H9 (cell line): Measurements from ENCODE around the gene DLG1. TPM values are rescaled to one million over a fixed set of nuclear protein-coding genes. Genes with fewer than 3 reads are reported as not detected.

Experiments
- DNase-seq: peaks from one replicate; pipeline ENCODE4 v3.0.0-alpha.2; 2017
- H2AFZ ChIP-seq: one replicate; pipeline ENCODE4 v1.6.1; 2013; ENCODE audit warnings: mild to moderate bottlenecking, low read length, control low read depth, moderate library complexity
- H2AK5ac ChIP-seq: 2 replicates; pipeline ENCODE4 v1.6.1; 2013; ENCODE audit warnings: low read length, control low read depth, mixed read lengths; ENCODE audit not compliant: insufficient read length
- H2BK120ac ChIP-seq: one replicate; pipeline ENCODE4 v1.6.1; 2013; ENCODE audit warnings: low read depth, mild to moderate bottlenecking, low read length, control low read depth, inconsistent platforms; ENCODE audit not compliant: poor library complexity, severe bottlenecking
- H2BK12ac ChIP-seq: 2 replicates; pipeline ENCODE4 v1.6.1; 2013; ENCODE audit warnings: low read length, control low read depth, mixed read lengths, low read depth; ENCODE audit not compliant: insufficient read length
- H2BK15ac ChIP-seq: 2 replicates; pipeline ENCODE4 v1.6.1; 2013; ENCODE audit warnings: low read depth, low read length, control low read depth
- H2BK20ac ChIP-seq: one replicate; pipeline ENCODE4 v1.6.1; 2013; ENCODE audit warnings: low read depth, mild to moderate bottlenecking, low read length, control low read depth, inconsistent platforms; ENCODE audit not compliant: poor library complexity, severe bottlenecking
- H2BK5ac ChIP-seq: 2 replicates; pipeline ENCODE4 v1.6.1; 2013; ENCODE audit warnings: low read length, control low read depth, mixed read lengths; ENCODE audit not compliant: insufficient read length
- H3K14ac ChIP-seq: 2 replicates; pipeline ENCODE4 v1.6.1; 2013; ENCODE audit warnings: low read length, control low read depth; ENCODE audit not compliant: insufficient read depth
- H3K18ac ChIP-seq: 2 replicates; pipeline ENCODE4 v1.6.1; 2013; ENCODE audit warnings: low read depth, mild to moderate bottlenecking, mixed read lengths, low read length, control low read depth; ENCODE audit not compliant: insufficient read length
- H3K23ac ChIP-seq: 2 replicates; pipeline ENCODE4 v1.6.1; 2013; ENCODE audit warnings: low read length, control low read depth, mixed read lengths, low read depth; ENCODE audit not compliant: insufficient read length
- H3K23me2 ChIP-seq: 2 replicates; pipeline ENCODE4 v1.6.1; 2013; ENCODE audit warnings: low read depth, mild to moderate bottlenecking, mixed read lengths, low read length, control low read depth; ENCODE audit not compliant: insufficient read length, poor library complexity, severe bottlenecking
- H3K27ac ChIP-seq: 2 replicates; pipeline ENCODE4 v1.5.1; 2013; ENCODE audit warnings: low read length, control low read depth, mixed read lengths, low read depth; ENCODE audit not compliant: insufficient read length
- H3K27me3 ChIP-seq: 2 replicates; pipeline ENCODE4 v1.6.1; 2013; ENCODE audit warnings: low read length, control low read depth, inconsistent platforms; ENCODE audit not compliant: insufficient read depth
- H3K4ac ChIP-seq: 2 replicates; pipeline ENCODE4 v1.6.1; 2013; ENCODE audit warnings: low read depth, mild to moderate bottlenecking, control low read depth, inconsistent platforms, low read length, moderate library complexity
- H3K4me1 ChIP-seq: 2 replicates; pipeline ENCODE4 v1.6.1; 2013; ENCODE audit warnings: low read length, control low read depth, inconsistent platforms; ENCODE audit not compliant: insufficient read depth
- H3K4me2 ChIP-seq: 2 replicates; pipeline ENCODE4 v1.6.1; 2013; ENCODE audit warnings: low read length, control low read depth, mixed read lengths; ENCODE audit not compliant: insufficient read length, insufficient read depth
- H3K56ac ChIP-seq: 2 replicates; pipeline ENCODE4 v1.6.1; 2013; ENCODE audit warnings: low read depth, mild to moderate bottlenecking, mixed read lengths, low read length, control low read depth; ENCODE audit not compliant: insufficient read length
- H3K79me1 ChIP-seq: 2 replicates; pipeline ENCODE4 v1.6.1; 2013; ENCODE audit warnings: low read depth, mild to moderate bottlenecking, moderate library complexity, low read length, control low read depth, inconsistent platforms; ENCODE audit not compliant: insufficient read depth, poor library complexity, severe bottlenecking
- H3K79me2 ChIP-seq: 2 replicates; pipeline ENCODE4 v1.6.1; 2013; ENCODE audit warnings: low read length, control low read depth, inconsistent platforms; ENCODE audit not compliant: insufficient read depth
- H3K9ac ChIP-seq: 2 replicates; pipeline ENCODE4 v1.6.1; 2013; ENCODE audit warnings: low read length, control low read depth, mixed read lengths; ENCODE audit not compliant: insufficient read length; ENCODE audit errors: extremely low read depth
- H3K9me3 ChIP-seq: one replicate; pipeline ENCODE4 v1.6.1; 2013; ENCODE audit warnings: low read depth, low read length, inconsistent platforms; ENCODE audit not compliant: control insufficient read depth
- H3T11ph ChIP-seq: one replicate; pipeline ENCODE4 v1.6.1; 2013; ENCODE audit warnings: mild to moderate bottlenecking, low read length, control low read depth, inconsistent platforms
- H4K20me1 ChIP-seq: one replicate; pipeline ENCODE4 v1.6.1; 2013; ENCODE audit not compliant: control insufficient read depth, insufficient read length, insufficient read depth
- H4K5ac ChIP-seq: 2 replicates; pipeline ENCODE4 v1.6.1; 2013; ENCODE audit warnings: low read depth, mild to moderate bottlenecking, mixed read lengths, low read length, control low read depth; ENCODE audit not compliant: insufficient read length
- H4K8ac ChIP-seq: replicated peaks from 2 replicates; pipeline ENCODE4 v1.6.1; 2013; ENCODE audit warnings: low read length, control low read depth, mixed read lengths, low read depth; ENCODE audit not compliant: insufficient read length
- H4K91ac ChIP-seq: 2 replicates; pipeline ENCODE4 v1.6.1; 2013; ENCODE audit warnings: low read depth, mild to moderate bottlenecking, moderate library complexity, mixed read lengths, low read length, control low read depth; ENCODE audit not compliant: insufficient read length
- H3K27ac Mint-ChIP-seq, 3 experiments: 2 replicates in 2 of 3; 3 replicates in 1 of 3; pipeline ENCODE4 v1.8.0; 2020 to 2021; ENCODE audit warnings: mixed read lengths in 3 of 3, mild to moderate bottlenecking in 1 of 3, moderate library complexity in 1 of 3
- H3K27me3 Mint-ChIP-seq: 2 replicates; pipeline ENCODE4 v1.8.0; 2021; ENCODE audit warnings: low read depth, mild to moderate bottlenecking, moderate library complexity, mixed read lengths
- H3K36me3 Mint-ChIP-seq, 3 experiments: 2 replicates in 2 of 3; 3 replicates in 1 of 3; pipeline ENCODE4 v1.8.0; 2020 to 2021; ENCODE audit warnings: low read depth in 3 of 3, mixed read lengths in 3 of 3; ENCODE audit not compliant: insufficient read depth in 1 of 3
- H3K4me1 Mint-ChIP-seq, 2 experiments: 2 replicates each; pipeline ENCODE4 v1.8.0; 2020; ENCODE audit warnings: mixed read lengths in 2 of 2
- H3K4me3 Mint-ChIP-seq, 2 experiments: 2 replicates in 1 of 2; 3 replicates in 1 of 2; pipeline ENCODE4 v1.8.0; 2020 to 2021; ENCODE audit warnings: mild to moderate bottlenecking in 2 of 2, mixed read lengths in 2 of 2, moderate library complexity in 1 of 2
- H3K9me3 Mint-ChIP-seq, 2 experiments: 2 replicates in 1 of 2; 3 replicates in 1 of 2; pipeline ENCODE4 v1.8.0; 2020; ENCODE audit warnings: mild to moderate bottlenecking in 2 of 2, mixed read lengths in 2 of 2, moderate library complexity in 1 of 2
- CTCF ChIP-seq: fragments of 200-600 bp; sonication (generic); conservative IDR thresholded peaks from 3 replicates; pipeline ENCODE4 v1.8.0; 2021; ENCODE audit warnings: antibody characterized with exemption, mild to moderate bottlenecking
- total RNA-seq: library from RNA; stranded (reverse); gene quantifications from 2 replicates; pipeline ENCODE4 v1.2.1, GENCODE V29; 2021

DLG1 gene
- total RNA-seq, 1 experiment from 2014 or later = 84.1 TPM

- Histone ChIP-seq H3K27me3 (no peaks in the 10 kb centered on the region), H3K79me1 (peaks cover 5% of the 10 kb centered on the region), H2BK5ac (no peak overlapping the region), H3K56ac (no peak overlapping the region), H3T11ph (no peak overlapping the region), H3K23me2 (no peaks in the 10 kb centered on the region), H2BK15ac (no peak overlapping the region), H3K9me3 (no peaks in the 10 kb centered on the region), H3K18ac (no peak overlapping the region), H3K79me2 (peaks cover 3% of the 10 kb centered on the region; the same call in 1 of the 2 replicates), H2BK120ac (no peak overlapping the region), H4K5ac (no peak overlapping the region), H2AK5ac (no peak overlapping the region), H4K20me1 (no peaks in the 10 kb centered on the region), H2AFZ (no peak overlapping the region), H3K9ac (no peak overlapping the region), H2BK12ac (no peak overlapping the region), H3K4ac (no peak overlapping the region), H3K4me1 (no peaks in the 10 kb centered on the region), H3K4me2 (no peak overlapping the region), H3K27ac (no peak overlapping the region), H4K8ac (no peak overlapping the region), H3K23ac (no peak overlapping the region), H4K91ac (no peak overlapping the region), H2BK20ac (no peak overlapping the region), H3K14ac (no peak overlapping the region)
- no peak for TF ChIP-seq CTCF
- Mint-ChIP-seq H3K36me3 (peaks cover 25 to 68% (median 67%) of the 10 kb centered on the region in 3 experiments), H3K4me1 (peaks cover 0 to 3% of the 10 kb centered on the region in 2 experiments; a peak in 1 of 4 replicates), H3K27me3 (no peaks in the 10 kb centered on the region), H3K27ac (no peak overlapping the region), H3K9me3 (peaks cover 0 to 3% of the 10 kb centered on the region in 2 experiments; a peak in 3 of 5 replicates), H3K4me3 (no peak overlapping the region)
- no peak for DNase-seq
Observed at GRCh38 chr3:197289726-197290125, 8.7 kb downstream of the DLG1 start.
